Stomach smooth muscle (tissue), 2 donors: Measurements from ENCODE around the gene ZNF343.
"Not testable (repeated sequence)": the region's sequence is repeated elsewhere in the genome, so short reads cannot be mapped to it uniquely, and the experiment has no call there.

Experiments used
- H3K27ac ChIP-seq: one replicate; pipeline ENCODE4 v1.7.0; 2013; ENCODE audit warnings: mild to moderate bottlenecking, low read length, inconsistent platforms
- H3K27me3 ChIP-seq, 2 donors: one replicate each; pipeline ENCODE4 v1.7.0; 2013; ENCODE audit warnings: low read length in 2 of 2; ENCODE audit not compliant: insufficient read depth in 2 of 2, control insufficient read depth in 1 of 2
- H3K36me3 ChIP-seq, 2 donors: one replicate each; pipeline ENCODE4 v1.7.0; 2013; ENCODE audit warnings: low read length in 2 of 2; ENCODE audit not compliant: control insufficient read depth in 2 of 2, insufficient read depth in 2 of 2
- H3K4me1 ChIP-seq: one replicate; pipeline ENCODE4 v1.7.0; 2013; ENCODE audit warnings: low read length; ENCODE audit not compliant: control insufficient read depth, insufficient read depth
- H3K4me3 ChIP-seq, 2 donors: one replicate each; pipeline ENCODE4 v1.7.0; 2013; ENCODE audit warnings: low read length in 2 of 2
- H3K9ac ChIP-seq, 2 donors: one replicate each; pipeline ENCODE4 v1.7.0; 2013; ENCODE audit warnings: low read length in 2 of 2, mild to moderate bottlenecking in 1 of 2
- H3K9me3 ChIP-seq, 2 donors: one replicate each; pipeline ENCODE4 v1.7.0; 2013; ENCODE audit warnings: low read length in 2 of 2; ENCODE audit not compliant: control insufficient read depth in 2 of 2
- donor health status: healthy.
- donor health status: Pancreatic carcinoma.

ZNF343 gene

GRCh38 chr20:2504803-2505202 is 3.9 kb downstream of the ZNF343 start:
- not testable (repeated sequence) for H3K4me3 ChIP-seq, H3K9me3 ChIP-seq, H3K9ac ChIP-seq, H3K27me3 ChIP-seq, H3K36me3 ChIP-seq, H3K27ac ChIP-seq
- peaks cover 15% of the 10 kb centered on the region for H3K4me1 ChIP-seq

- not testable (repeated sequence) for H3K9ac ChIP-seq, H3K9me3 ChIP-seq, H3K4me3 ChIP-seq, H3K27me3 ChIP-seq, H3K4me1 ChIP-seq, H3K27ac ChIP-seq
- H3K36me3 ChIP-seq = peaks cover 15 to 17% of the 10 kb centered on the region in 2 donors
These were observed 5.8 kb downstream of the ZNF343 start for GRCh38 chr20:2502808-2503384.

- no peaks in the 10 kb centered on the region for H3K27me3 ChIP-seq
- no peak overlapping the region for H3K9ac ChIP-seq
- peaks cover 48 to 54% of the 10 kb centered on the region in 2 donors for H3K36me3 ChIP-seq
- no peak overlapping the region for H3K27ac ChIP-seq
- no peaks in the 10 kb centered on the region for H3K4me1 ChIP-seq
- H3K4me3 ChIP-seq = no peak overlapping the region
- no peaks in the 10 kb centered on the region for H3K9me3 ChIP-seq
These were observed 23.1 kb downstream of the ZNF343 start for GRCh38 chr20:2485661-2486060.

- Histone ChIP-seq H3K27ac (no peak overlapping the region), H3K9me3 (no peaks in the 10 kb centered on the region), H3K4me3 (no peak overlapping the region), H3K27me3 (no peaks in the 10 kb centered on the region), H3K4me1 (no peaks in the 10 kb centered on the region), H3K36me3 (peaks cover 45 to 54% of the 10 kb centered on the region in 2 donors), H3K9ac (no peak overlapping the region)
These were observed 23.6 kb downstream of the ZNF343 start for GRCh38 chr20:2485080-2485479.

GRCh38 chr20:2483504-2483903 is 25.2 kb downstream of the ZNF343 start:
- Histone ChIP-seq H3K36me3 (peaks cover 37 to 48% of the 10 kb centered on the region in 2 donors), H3K4me3 (no peak overlapping the region), H3K27ac (no peak overlapping the region), H3K27me3 (no peaks in the 10 kb centered on the region), H3K9ac (no peak overlapping the region), H3K4me1 (no peaks in the 10 kb centered on the region), H3K9me3 (no peaks in the 10 kb centered on the region)

- Histone ChIP-seq H3K36me3 (peaks cover 34 to 38% of the 10 kb centered on the region in 2 donors), H3K4me1 (no peaks in the 10 kb centered on the region), H3K27ac (no peak overlapping the region), H3K27me3 (no peaks in the 10 kb centered on the region), H3K4me3 (no peak overlapping the region), H3K9ac (no peak overlapping the region), H3K9me3 (no peaks in the 10 kb centered on the region)
These were observed 28.3 kb downstream of the ZNF343 start for GRCh38 chr20:2480381-2480780.

GRCh38 chr20:2476742-2477615 is 31.7 kb downstream of the ZNF343 start:
- H3K4me3 ChIP-seq = no peak overlapping the region
- H3K9ac ChIP-seq = no peak overlapping the region
- peaks cover 11% of the 10 kb centered on the region in 2 donors for H3K36me3 ChIP-seq
- H3K27me3 ChIP-seq = no peaks in the 10 kb centered on the region
- H3K9me3 ChIP-seq = no peaks in the 10 kb centered on the region
- H3K4me1 ChIP-seq = no peaks in the 10 kb centered on the region
- H3K27ac ChIP-seq = no peak overlapping the region

GRCh38 chr20:2475850-2476741 is 32.6 kb downstream of the ZNF343 start:
- peaks cover 6 to 7% of the 10 kb centered on the region in 2 donors for H3K36me3 ChIP-seq
- no peak overlapping the region for H3K4me3 ChIP-seq
- no peaks in the 10 kb centered on the region for H3K27me3 ChIP-seq
- H3K9ac ChIP-seq = no peak overlapping the region
- H3K4me1 ChIP-seq = peaks cover 2% of the 10 kb centered on the region
- no peak overlapping the region for H3K27ac ChIP-seq
- H3K9me3 ChIP-seq = no peaks in the 10 kb centered on the region

- Histone ChIP-seq H3K9me3 (no peaks in the 10 kb centered on the region), H3K4me3 (no peak overlapping the region), H3K4me1 (peaks cover 15% of the 10 kb centered on the region), H3K27me3 (no peaks in the 10 kb centered on the region), H3K27ac (no peak overlapping the region), H3K9ac (no peak overlapping the region), H3K36me3 (peaks cover 2 to 4% of the 10 kb centered on the region in 2 donors)
These were observed 35.2 kb downstream of the ZNF343 start for GRCh38 chr20:2473516-2473915.

GRCh38 chr20:2470423-2471193 is 38.1 kb downstream of the ZNF343 start, which contains the start of gene SNRPB:
Gene SNRPB (minus strand): TSS chr20:2470789. CDS start chr20:2470690, 99 bp downstream.
- Histone ChIP-seq H3K4me1 (peaks cover 18% of the 10 kb centered on the region), H3K27me3 (no peaks in the 10 kb centered on the region), H3K4me3 (peak within 1 kb of the TSS; percentile 91 to 93), H3K36me3 (peaks cover 15 to 16% of the 10 kb centered on the region in 2 donors), H3K27ac (peak within 1 kb of the TSS; percentile 94), H3K9ac (peak within 1 kb of the TSS; percentile 93 to 95), H3K9me3 (no peaks in the 10 kb centered on the region)
